ENCODE results near the gene ORMDL3.
"Not testable (repeated sequence)": the region's sequence is repeated elsewhere in the genome, so short reads cannot be mapped to it uniquely, and the experiment has no call there.

ORMDL3 gene

GRCh38 chr17:39963829-39964228, 36.4 kb upstream of the ORMDL3 start:
- DNase-seq (ENCODE audit: insufficient read length), result no peak
- no peak for FAIRE-seq
- TF ChIP-seq POLR2A (IDR thresholded peaks at IDR 0.05; ENCODE audit: low read depth, low read length) (no peak), TAF1 (IDR thresholded peaks at IDR 0.05; ENCODE audit: borderline replicate concordance, low read depth, low read length) (no peak), POLR2AphosphoS5 (IDR thresholded peaks at IDR 0.05; ENCODE audit: low read depth, low read length) (no peak)

GRCh38 chr17:39962642-39963220, 35.3 kb upstream of the ORMDL3 start, which contains the start of gene GSDMA:
Gene GSDMA (plus strand): TSS chr17:39963004. CDS start chr17:39965688, 2,684 bp downstream.
- DNase-seq (ENCODE audit: insufficient read length) (no peak), FAIRE-seq (no peak)
- TF ChIP-seq POLR2A (IDR thresholded peaks at IDR 0.05; ENCODE audit: low read depth, low read length) (no peak), POLR2AphosphoS5 (IDR thresholded peaks at IDR 0.05; ENCODE audit: low read depth, low read length) (no peak), TAF1 (IDR thresholded peaks at IDR 0.05; ENCODE audit: borderline replicate concordance, low read depth, low read length) (no peak)

- TF ChIP-seq POLR2AphosphoS5 (IDR thresholded peaks at IDR 0.05; ENCODE audit: low read depth, low read length), result no peak
- no peak for FAIRE-seq
- DNase-seq (ENCODE audit: insufficient read length), result no peak
Measured at GRCh38 chr17:39960524-39961041, 33.2 kb upstream of the ORMDL3 start.

- DNase-seq (ENCODE audit: insufficient read length) (no peak), FAIRE-seq (no peak)
- TF ChIP-seq TAF1 (IDR thresholded peaks at IDR 0.05; ENCODE audit: borderline replicate concordance, low read depth, low read length) (no peak), POLR2A (IDR thresholded peaks at IDR 0.05; ENCODE audit: low read depth, low read length) (no peak), POLR2AphosphoS5 (IDR thresholded peaks at IDR 0.05; ENCODE audit: low read depth, low read length) (no peak)
Measured at GRCh38 chr17:39955726-39956225, 28.4 kb upstream of the ORMDL3 start.

- no peak for FAIRE-seq
- TF ChIP-seq POLR2AphosphoS5 (IDR thresholded peaks at IDR 0.05; ENCODE audit: low read depth, low read length), result no peak
- no peak for TF ChIP-seq POLR2A (IDR thresholded peaks at IDR 0.05; ENCODE audit: low read depth, low read length)
- TF ChIP-seq TAF1 (IDR thresholded peaks at IDR 0.05; ENCODE audit: borderline replicate concordance, low read depth, low read length), result no peak
- DNase-seq (ENCODE audit: insufficient read length), result no peak
Measured at GRCh38 chr17:39954876-39955275, 27.5 kb upstream of the ORMDL3 start.

GRCh38 chr17:39953471-39953888, 26.1 kb upstream of the ORMDL3 start:
- no peak for TF ChIP-seq POLR2AphosphoS5 (IDR thresholded peaks at IDR 0.05; ENCODE audit: low read depth, low read length)
- TF ChIP-seq TAF1 (IDR thresholded peaks at IDR 0.05; ENCODE audit: borderline replicate concordance, low read depth, low read length), result no peak
- TF ChIP-seq POLR2A (IDR thresholded peaks at IDR 0.05; ENCODE audit: low read depth, low read length), result no peak
- FAIRE-seq (no peak), DNase-seq (ENCODE audit: insufficient read length) (no peak)

GRCh38 chr17:39952680-39953470, 25.5 kb upstream of the ORMDL3 start:
- peak; percentile 47; the same call in 1 of the 2 replicates for TF ChIP-seq POLR2A (IDR thresholded peaks at IDR 0.05; ENCODE audit: low read depth, low read length)
- TF ChIP-seq TAF1 (IDR thresholded peaks at IDR 0.05; ENCODE audit: borderline replicate concordance, low read depth, low read length), result no peak
- no peak for TF ChIP-seq POLR2AphosphoS5 (IDR thresholded peaks at IDR 0.05; ENCODE audit: low read depth, low read length)
- DNase-seq (ENCODE audit: insufficient read length) (peak; percentile 91), FAIRE-seq (peak; percentile 99)

GRCh38 chr17:39951924-39952679, 24.7 kb upstream of the ORMDL3 start:
- DNase-seq (ENCODE audit: insufficient read length), result no peak
- TF ChIP-seq POLR2AphosphoS5 (IDR thresholded peaks at IDR 0.05; ENCODE audit: low read depth, low read length) (no peak), TAF1 (IDR thresholded peaks at IDR 0.05; ENCODE audit: borderline replicate concordance, low read depth, low read length) (no peak), POLR2A (IDR thresholded peaks at IDR 0.05; ENCODE audit: low read depth, low read length) (no peak)
- FAIRE-seq, result no peak

- DNase-seq (ENCODE audit: insufficient read length), result no peak
- TF ChIP-seq POLR2AphosphoS5 (IDR thresholded peaks at IDR 0.05; ENCODE audit: low read depth, low read length) (no peak), POLR2A (IDR thresholded peaks at IDR 0.05; ENCODE audit: low read depth, low read length) (no peak), TAF1 (IDR thresholded peaks at IDR 0.05; ENCODE audit: borderline replicate concordance, low read depth, low read length) (no peak)
- no peak for FAIRE-seq
Measured at GRCh38 chr17:39950871-39951348, 23.5 kb upstream of the ORMDL3 start.

- TF ChIP-seq TAF1 (IDR thresholded peaks at IDR 0.05; ENCODE audit: borderline replicate concordance, low read depth, low read length) (no peak), POLR2A (IDR thresholded peaks at IDR 0.05; ENCODE audit: low read depth, low read length) (no peak), POLR2AphosphoS5 (IDR thresholded peaks at IDR 0.05; ENCODE audit: low read depth, low read length) (no peak)
- peak; percentile 17 for FAIRE-seq
- DNase-seq (ENCODE audit: insufficient read length), result no peak
Measured at GRCh38 chr17:39949028-39949427, 21.6 kb upstream of the ORMDL3 start.

- not testable (repeated sequence) for DNase-seq (ENCODE audit: insufficient read length); FAIRE-seq
Measured at GRCh38 chr17:39948489-39948828, 21.1 kb upstream of the ORMDL3 start.
